HG02763 (cell line): ENCODE measurements around the gene RIPK3.
A peak's percentile ranks its signal among the peaks of the same experiment; 100 is the strongest.
"Not testable (repeated sequence)": the region's sequence is repeated elsewhere in the genome, so short reads cannot be mapped to it uniquely, and the experiment has no call there.

Source experiments
- ATAC-seq: cut with Tn5 transposase; IDR thresholded peaks from one replicate; pipeline ENCODE4 v1.9.1; 2021; ENCODE audit warnings: mild to moderate bottlenecking, moderate library complexity; ENCODE audit not compliant: unreplicated experiment

RIPK3 gene

DNA sequence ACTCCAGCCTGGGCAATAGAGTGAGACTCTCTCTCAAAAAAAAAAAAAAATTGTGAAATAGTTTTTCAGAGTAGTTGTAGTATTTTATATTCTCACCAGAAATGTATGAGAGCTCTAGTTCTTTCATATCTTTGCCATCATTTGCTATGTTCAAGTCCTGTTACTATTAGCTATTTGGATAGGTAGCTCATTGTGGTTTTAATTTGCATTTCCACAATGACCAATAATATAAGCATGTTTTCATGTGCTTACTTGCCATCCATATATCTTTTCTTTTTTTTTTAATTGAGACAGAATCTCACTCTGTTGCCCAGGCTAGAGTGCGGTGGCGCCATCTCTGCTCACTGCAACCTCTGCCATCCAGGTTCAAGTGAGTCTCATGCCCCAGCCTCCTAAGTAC is 8.4 kb upstream of the RIPK3 start:
- no peak for ATAC-seq

DNA sequence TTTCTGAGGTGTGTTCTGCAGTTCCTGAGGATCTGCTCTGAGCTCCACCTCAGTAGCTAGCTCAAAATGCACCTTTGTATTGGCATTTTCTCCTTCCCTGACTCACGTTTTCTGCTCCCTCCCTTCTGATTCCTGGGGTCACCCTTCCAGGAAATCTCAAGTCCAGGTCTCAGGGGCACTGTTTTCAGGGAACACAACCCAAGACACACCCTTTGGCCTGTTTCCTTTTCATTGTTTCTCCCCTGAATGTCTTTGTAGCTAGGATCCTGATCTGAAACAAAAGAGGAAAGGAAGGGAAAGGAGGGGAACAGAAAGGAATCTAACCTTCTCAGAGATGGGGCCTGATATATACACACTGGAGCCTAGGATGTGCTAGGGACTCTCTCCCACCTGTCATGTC is 7.3 kb upstream of the RIPK3 start:
- no peak for ATAC-seq

DNA sequence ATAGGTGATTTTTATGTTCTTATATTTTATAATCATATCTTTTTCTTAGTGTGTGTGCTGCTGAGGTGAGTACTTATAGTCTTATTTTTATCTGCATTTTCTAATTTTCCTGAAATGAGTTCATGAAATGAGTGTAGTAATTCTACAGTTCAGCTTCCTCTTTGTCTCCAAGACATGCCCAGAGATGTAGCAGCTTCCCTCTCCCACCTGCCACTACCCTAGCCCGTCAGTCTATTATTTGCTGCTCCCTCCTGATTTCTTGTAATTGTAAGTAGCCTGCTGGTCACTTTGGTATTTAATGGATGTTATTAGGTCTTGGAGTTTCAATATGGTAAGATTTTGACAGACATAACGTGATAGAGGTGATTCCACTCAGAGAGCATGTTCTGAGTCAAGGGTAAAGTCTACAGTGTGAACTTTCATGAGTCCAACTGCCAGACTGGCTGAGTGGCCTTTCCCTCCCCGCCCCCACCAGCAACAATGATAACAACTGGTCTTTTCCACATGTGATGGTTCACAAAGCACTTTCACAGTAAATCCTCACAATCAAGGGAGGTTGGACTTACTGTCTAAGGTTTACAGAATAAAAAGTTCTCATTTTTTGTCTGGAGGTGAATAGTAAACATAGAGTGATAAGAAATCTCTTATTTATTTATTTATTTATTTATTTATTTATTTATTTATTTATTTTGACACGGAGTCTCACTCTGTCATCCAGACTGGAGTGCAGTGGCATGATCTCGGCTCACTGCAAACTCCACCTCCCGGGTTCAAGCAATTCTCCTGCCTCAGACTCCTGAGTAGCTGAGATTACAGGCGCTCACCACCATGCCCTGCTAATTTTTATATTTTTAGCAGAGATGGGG is 4.2 kb upstream of the RIPK3 start:
- no peak for ATAC-seq

DNA sequence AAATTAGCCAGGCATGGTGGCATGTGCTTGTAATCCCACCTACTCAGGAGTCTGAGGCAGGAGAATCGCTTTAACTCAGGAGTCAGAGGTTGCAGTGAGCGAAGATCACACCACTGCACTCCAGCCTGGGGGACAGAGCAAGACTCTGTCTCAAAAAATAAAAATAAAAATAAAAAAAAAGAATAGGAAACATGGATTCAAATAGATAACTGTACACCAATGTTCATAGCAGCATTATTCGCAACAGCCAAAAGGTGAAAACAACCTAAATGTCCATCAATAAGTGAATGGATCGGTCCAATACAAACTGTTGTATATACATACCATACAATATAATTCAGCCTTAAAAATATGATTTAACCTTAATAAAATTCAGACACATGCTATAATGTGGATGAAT is 3.1 kb upstream of the RIPK3 start:
- ATAC-seq: no peak

DNA sequence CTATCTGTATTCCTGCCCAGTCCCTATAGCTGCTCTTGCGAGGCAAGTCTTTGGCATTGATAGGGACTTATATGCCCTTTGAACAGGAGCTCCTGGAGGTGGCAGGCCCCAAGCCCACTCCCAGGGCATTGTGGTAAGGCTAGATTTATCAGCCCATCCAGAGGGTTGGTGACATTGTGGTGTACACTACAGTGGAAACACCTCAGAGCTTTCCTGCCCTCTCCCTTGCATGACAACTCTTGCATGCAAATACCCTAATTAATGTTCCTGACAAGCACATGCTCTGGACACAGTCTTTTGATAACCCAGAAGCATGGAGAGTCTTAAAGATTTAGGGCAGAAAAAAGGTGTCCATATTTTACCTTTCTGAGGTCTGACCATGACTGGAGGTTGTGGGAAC is 815 bp upstream of the RIPK3 start:
- no peak for ATAC-seq

DNA sequence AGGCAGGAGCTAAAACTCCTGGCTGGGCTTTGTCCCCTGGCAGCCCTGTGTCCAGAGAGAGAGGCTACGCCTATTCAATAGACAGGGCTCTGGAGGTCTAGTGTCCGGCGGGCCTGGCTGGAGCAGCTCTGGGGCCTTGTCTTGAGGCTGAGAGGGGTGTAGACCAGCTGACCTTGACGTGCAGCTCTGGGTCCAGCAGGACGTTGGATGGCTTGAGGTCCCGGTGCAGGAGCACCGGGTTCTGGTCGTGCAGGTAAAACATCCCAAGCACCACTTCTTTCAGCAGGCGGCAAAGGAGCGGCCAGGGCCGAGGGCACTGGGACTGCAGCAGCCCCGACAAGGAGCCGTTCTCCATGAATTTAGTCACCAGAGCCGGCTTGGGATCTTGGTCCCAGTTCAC is 948 bp downstream of the RIPK3 start:
- no peak for ATAC-seq

DNA sequence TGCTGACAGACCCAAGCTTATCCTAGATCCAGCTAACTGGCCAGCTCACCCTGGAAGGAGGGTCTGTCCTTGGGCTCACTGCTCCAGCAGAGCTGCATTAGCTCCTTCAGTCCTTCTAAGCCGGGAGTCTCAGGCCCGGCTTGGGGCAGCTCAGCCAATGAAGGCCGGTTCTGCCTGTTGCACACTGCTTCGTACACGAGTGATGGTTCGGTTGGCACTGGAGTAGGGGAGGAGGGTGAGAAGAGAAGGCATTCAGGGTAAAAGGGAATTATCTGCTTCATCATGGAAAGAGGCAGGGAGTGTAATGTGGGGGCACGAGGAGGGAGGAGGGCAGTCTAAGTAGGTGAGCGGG is 2.0 kb downstream of the RIPK3 start:
- no peak for ATAC-seq

DNA sequence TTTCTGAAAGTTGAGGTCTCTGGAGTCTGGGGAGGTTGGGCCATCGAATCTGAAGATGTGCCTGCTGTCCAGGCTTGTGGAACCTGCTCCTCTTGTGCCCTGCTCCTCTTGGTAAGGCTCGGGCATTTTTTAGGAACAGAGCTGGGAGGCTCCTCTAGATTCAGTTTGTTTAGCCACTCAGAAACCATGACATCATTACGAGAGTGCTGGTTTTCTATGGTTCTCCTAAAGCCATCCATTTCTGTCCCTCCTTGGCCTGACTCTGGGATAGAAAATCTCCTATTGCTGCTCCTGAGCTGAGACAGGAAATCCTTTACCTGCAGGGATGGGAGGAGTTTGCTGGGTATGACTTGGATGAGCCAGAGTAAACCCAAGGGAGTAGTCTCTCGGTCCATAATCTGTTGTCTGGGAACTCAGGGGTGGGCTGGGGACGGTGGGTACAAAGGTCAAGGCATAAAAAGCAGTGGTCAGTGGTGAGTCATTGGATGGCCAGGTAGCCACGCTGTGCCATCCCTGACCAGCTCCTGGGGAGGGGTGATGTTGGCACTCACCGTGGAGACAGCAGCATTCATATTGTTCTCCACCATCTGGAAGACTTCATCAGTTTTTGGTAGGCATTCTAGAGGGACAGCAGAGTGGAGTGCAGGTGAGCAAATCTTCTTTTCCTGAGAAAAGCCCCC is 2.5 kb downstream of the RIPK3 start:
- ATAC-seq: no peak

DNA sequence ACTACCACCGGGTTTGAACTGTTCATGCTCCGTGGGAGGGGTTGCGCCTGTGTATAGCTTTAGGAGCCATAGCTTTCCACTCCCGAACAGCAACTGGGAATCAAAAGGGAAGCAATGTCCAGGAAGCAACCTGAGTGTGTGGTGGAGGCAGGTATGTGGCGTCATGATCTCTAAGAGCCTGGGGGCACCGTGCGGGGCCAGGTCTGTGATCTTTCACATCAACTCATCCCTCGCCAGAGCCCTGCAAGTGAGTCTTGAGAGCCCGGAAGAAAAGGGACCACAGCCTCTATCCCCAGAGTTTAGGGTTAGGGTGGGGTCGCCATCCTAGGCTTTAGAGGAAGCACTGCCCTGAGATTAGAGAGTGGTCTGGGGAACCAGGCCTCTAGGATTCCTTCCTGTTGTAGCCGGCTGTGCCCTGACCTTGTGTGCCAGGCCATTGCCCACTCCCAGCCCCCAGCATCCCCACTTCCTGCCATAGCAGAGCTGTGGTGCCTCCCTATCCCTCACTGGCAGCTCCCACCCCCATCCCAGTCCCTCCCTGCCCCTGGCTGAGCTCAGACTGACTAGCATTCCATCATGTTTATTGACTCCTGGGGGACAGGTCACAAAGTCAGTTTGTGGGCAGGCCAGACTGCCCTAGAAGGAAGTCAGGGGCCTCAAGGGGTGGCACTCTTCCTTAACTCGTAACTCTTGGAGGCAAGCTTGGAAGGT is 4.2 kb downstream of the RIPK3 start:
- no peak for ATAC-seq

DNA sequence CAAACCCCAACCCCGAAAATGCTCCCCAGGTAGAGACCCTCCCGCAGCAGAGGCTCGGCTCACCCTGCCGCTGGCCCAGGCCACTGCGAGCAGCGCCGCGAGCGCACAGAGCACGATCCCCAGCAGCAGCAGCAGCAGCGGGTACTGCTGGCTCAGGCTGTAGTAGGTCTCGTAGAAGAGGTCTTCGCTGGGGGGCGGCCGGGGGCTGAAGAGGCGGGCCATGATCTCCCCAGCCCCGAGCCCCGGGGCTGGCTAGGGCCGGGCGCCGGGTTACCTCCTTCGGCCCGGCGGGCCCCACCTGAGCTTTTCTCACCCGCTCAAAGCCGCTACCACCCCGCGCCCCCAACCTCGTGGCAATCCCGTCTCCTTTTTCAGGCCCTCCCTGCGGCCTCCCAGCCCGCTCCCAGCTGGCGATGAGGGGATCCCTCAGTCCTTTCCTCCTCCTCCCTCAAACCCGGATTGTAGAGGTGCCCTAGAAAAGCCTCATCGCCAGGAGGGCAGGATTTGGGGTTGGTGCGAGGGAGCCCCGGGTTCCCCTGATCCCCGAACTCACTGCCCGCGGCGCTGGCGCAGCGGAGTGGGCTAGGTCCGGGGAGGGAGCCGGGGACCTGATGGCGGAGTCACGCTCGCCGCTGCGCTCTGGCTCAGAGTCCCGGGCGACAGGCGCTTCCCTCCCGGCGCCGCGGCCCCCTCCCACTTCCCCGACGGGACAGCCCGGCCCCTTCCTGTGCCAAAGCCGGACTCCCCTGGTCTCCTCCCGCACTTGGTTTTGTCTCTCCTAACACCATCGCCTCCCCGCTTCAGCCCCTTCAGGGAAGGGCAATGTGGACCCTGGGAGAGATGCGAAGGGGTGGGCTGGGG is 5.1 kb downstream of the RIPK3 start, which contains the start of gene ADCY4:
Gene ADCY4 (minus strand): TSS at position 641 of the 861 bp plus-strand sequence. CDS start 419 bp downstream, at position 222.
- no peak for ATAC-seq

DNA sequence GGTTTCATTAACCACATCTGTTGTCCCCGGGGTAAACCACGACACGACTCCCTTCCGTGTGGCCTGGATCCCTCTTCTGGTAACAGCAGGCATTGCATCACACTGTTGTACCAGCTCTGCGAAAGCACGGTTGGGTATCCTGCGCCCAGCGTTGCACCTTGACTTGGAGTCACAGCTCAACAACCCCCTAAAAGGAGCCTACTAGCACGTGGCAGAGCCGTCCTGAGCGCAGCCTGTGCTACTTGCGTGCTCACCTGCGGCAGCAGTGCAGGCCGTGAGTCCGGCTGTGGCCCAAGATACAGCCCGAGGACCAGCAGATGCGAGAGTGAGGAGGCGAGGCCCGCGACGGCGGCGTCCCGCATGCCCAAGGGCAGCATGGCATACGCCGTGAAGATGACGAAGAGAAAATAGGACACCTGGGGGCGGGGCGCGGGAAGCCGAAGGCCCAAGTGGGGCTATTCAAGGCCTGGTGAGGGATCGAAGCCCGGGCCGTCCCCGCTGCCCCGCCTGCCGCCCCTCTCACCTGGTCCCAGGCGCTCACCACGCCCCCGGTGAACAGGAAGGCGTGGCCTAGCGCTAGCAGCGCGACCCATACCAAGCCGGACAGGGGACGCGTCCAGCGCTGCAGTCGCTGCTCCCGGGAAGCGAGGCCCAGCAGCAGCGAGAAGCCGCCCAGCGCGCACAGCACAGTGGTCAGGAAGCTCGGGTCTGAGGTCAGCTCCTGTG is 7.4 kb downstream of the RIPK3 start:
- ATAC-seq: peak; percentile 81

DNA sequence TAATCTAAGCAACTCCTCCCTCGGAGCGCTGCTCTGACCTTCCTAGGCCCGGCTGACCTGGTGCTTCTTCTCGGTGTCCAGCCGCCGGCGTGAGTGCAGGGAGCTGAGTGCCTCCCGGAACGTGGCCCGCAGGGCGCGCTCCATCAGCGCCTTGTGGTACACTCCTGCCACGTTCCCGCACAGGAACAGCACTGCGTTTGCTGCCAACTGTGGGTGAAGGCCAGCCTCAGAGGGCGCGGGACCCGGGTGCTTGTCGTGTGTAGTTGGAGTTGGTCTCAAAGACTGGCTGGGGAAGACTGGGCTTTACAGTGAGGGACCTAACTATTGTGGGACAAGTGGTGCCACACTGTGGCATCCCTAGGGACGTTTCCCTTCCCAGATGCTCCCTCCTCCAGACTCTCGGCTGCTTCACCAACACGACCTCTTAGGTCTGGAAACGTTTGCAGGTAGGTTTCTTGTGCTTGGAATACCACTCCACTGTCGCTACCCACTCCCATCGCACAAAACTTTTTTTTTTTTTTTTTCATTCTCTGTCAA is 8.0 kb downstream of the RIPK3 start:
- no peak for ATAC-seq

DNA sequence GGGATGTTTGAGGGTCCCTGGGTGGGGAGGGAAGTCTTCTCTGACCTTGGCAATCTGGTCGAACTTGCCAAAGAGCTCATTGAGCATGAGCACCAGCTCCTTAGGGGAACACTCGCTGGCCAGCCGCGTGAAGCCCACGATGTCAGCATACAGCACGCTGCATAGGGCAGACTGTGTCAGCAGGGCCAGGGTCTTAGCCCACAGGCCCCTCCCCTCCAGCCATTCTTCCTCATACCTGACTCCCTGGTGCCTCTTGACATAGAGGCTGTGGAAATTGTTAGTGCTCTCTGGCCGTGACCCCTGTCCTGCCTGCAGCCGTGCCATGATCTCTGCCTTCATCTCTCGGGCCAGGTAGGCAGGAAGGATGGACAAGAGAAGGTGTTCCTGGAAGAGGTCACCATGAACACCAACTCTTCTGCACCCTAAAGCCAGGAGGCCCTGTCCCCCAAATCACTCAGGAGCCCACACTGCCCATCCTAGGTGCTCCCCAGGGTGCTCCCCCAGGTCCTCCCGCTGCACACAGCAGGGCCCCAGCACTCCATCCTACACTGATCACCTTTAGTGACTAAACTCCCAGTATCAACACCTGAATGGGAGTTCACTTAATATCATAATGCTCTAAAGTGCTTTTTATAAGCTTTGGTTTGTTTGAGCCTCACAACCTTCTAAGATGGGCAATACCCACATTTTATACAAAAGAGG is 8.7 kb downstream of the RIPK3 start:
- ATAC-seq: no peak

DNA sequence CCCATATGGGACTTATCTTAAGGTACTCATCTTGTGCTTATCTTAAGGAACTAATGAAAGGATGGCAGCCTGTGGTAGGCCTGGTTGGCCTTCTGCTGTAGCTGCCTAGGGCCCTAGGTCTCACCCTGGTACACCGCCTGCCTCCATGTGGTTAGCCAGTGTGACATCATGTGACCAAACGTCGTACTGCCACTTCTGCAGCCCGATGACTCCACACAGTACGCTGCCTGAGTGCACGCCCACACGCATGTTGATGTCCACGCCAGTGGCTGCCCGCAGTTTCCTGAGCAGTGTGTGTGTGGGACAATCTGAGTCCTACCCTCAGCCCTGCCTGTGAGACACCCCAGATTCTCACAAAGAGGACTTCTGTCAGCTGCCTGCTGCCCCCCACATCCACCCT is 10.1 kb downstream of the RIPK3 start:
- ATAC-seq: no peak

DNA sequence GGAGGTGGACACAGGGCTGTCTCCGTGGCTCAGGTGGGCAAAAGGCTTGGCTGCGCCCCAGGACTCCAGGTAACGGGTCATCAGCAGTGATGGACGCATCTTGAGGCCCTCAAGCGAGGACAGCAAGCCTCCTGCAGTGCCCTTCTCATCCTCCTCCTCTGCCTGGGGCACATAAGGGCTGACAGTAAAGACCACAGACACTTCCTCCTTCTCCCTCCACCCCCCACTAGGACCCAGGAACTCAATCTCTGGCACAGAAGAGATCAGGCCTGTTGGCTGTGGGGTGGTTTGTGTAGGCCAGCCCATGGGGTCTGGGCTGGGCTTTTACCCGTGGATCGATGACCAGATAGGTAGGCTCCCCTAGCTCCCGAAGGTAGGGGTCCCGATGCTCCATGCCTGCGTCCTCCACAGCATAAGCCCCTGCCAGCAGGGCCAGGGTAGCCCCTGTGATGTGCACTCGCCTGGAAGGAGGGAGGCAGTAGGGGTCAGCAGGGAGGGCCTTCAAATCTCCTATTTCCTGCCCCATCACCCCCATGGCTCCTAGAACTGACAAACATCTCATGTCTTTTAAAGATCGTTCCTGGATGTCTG is 10.6 kb downstream of the RIPK3 start:
- no peak for ATAC-seq

DNA sequence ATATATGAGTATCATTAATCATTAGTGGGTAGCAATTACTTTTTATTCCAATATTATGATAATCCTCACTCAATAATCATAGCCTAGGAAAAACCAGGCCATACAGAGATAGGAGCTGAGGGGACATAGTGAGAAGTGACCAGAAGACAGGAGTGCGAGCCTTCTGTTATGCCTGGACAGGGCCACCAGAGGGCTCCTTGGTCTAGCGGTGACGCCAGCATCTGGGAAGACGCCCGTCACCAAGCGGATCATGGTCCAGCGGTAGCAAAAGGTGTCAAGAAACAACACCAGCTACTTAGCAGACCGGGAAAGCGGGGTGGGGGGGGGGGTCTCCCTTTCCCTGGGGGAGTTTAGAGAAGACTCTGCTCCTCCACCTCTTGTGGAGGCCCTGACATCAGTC is 11.9 kb downstream of the RIPK3 start:
- ATAC-seq: not testable (repeated sequence)

DNA sequence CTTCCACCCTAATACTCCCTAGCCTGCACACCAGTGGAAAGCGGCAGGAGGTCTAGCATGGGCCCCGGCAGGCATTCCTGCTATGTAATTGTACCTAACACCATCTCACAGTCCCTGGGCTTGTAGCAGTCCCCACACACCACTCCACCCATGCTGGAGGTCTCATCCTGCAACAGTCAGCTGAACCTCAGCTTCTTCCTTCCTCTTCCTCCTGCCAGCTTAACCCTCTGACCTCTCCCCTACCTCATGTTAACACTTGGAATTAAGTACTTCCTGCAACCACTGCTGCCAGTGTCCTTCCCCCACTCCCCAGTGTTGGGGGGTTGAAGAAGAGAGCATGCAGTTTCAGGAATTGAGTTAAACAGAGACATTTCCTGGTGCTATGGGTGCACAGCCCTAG is 12.5 kb downstream of the RIPK3 start:
- no peak for ATAC-seq

DNA sequence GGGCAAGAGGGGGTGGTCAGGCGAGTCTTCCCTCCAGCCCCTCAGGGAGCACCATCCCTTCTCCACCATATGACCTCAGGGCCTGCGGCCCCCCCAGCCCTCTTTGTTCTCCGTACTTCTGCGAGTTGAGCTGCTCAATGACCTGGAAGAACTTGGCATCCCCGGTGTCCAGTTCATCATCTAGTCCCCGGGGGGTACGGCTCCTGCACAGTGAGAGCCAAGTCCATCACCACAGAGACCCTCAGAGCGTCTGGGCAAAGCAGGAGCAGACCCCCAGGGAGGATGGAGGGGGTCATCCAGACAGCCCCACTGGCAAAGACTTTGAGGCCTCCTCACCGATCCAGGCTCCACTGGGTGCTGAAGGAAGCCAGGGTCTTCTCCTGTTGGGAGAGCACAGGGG is 13.8 kb downstream of the RIPK3 start:
- no peak for ATAC-seq

DNA sequence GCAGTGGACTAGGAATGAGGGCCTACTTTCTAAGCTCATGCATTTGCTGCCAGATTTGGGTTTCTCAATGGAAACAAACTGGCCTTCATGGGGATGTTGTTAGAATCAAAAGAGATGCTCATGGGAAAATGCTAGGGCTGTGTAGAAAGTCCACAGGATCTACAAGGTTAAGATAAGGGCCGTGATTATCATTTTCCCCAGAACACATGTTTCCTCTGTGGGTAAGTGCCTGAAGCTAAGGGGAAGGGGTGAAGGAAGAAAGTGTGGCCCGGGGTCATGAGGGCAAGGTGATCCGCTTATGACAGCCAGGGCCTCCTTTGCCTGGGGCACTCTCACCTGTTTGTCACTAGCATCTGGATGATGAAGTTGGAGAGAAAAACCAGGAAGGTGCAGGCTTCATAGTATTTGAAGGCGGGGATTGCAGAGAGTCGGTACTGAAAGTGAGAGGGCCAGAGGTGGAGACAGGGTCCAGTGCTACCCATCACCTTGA is 14.7 kb downstream of the RIPK3 start:
- ATAC-seq: no peak
